Left colon (tissue), 2 donors: ENCODE measurements around the gene PDE4A. TPM values are rescaled to one million over a fixed set of nuclear protein-coding genes. Genes with fewer than 3 reads are reported as not detected.
"Not testable (repeated sequence)": the region's sequence is repeated elsewhere in the genome, so short reads cannot be mapped to it uniquely, and the experiment has no call there.

Experiments used
- ATAC-seq: fragments of 200-7000 bp; cut with Tn5 transposase; one replicate; pipeline ENCODE4 v1.9.1; 2020; ENCODE audit warnings: mild to moderate bottlenecking, moderate library complexity
- DNase-seq, 2 donors: peaks; one replicate each; pipeline ENCODE4 v3.0.0-alpha.2; 2020
- intact Hi-C, 2 donors: fragments of 100-400 bp; cut with DNase I in 1 of 2; cut with micrococcal nuclease in 1 of 2; formaldehyde crosslinking; loops; one replicate each; pipeline versions ENCODE4 v1.11.2 to v1.14.0; 2022; cut with DNase I, micrococcal nuclease
- long read RNA-seq: library from polyadenylated mRNA; unstranded; transcript quantifications from one replicate; pipeline ENCODE4 v2.0.0, GENCODE V29; 2021
- total RNA-seq, 2 donors: library from RNA; stranded (reverse); fragmentation: NEBNext Ultra II Directional; extraction: Animal tissue kit (Norgen Biotek cat#: 25700); gene quantifications; one replicate each; pipeline ENCODE4 v1.2.1, GENCODE V29; 2021
- donor health status: DM: no; HTN: no; CAD: no.
- donor health status: DM: yes; HTN: yes; CAD: no.

PDE4A gene
- 10 to 100 TPM; 13.8 to 14.3 TPM for total RNA-seq
- long read RNA-seq, partial matches to known transcripts = 2 of 8 reads
- long read RNA-seq, other reads (novel, unspliced or antisense) = 5 of 8 reads

DNA sequence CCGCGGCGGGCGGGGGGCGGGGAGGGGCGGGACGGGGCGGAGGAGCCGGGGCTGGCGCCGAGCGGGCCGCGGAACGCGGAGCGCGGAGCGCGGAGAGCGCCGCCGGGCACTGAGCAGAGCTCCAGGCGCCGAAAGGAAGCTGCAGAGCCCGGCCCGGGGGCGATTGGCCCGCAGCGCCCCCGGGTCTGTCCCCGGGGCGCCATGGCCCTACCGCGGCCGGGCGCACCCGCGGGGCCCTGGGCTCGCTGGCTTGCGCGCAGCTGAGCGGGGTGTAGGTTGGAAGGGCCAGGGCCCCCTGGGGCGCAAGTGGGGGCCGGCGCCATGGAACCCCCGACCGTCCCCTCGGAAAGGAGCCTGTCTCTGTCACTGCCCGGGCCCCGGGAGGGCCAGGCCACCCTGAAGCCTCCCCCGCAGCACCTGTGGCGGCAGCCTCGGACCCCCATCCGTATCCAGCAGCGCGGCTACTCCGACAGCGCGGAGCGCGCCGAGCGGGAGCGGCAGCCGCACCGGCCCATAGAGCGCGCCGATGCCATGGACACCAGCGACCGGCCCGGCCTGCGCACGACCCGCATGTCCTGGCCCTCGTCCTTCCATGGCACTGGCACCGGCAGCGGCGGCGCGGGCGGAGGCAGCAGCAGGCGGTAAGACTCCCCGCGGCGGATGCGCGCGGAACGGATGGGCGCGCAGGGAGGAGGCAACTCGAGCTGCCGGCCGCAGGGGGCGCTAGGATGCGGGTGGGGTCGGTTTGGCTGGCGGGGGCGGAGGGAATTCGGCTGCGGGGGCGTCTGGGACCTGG lies at the start of gene PDE4A:
Gene PDE4A (plus strand): TSS at position 95 of the 796 bp plus-strand sequence. CDS start 227 bp downstream, at position 322.
- no peak for DNase-seq
- no peak for ATAC-seq

DNA sequence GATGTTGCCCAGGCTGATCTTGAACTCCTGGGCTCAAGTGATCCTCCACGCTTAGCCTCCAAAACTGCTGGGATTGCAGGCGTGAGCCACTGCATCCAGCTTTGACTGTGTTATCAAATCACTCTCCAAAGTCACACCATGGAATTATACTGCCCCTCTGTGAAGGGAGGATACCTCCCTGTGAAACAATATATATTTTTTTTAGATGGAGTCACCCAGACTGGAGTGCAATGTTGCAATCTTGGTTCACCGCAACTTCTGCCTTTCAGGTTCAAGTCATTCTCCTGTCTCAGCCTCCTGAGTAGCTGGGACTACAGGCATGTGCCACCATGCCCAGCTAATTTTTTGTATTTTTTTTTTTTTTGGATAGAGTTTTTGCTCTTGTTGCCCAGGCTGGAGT lies 47.6 kb upstream of the PDE4A start:
- DNase-seq = no peak
- intact Hi-C loops = no loop called here
- no peak for ATAC-seq

More for the DNA sequence above, at the start of gene PDE4A:
- intact Hi-C loops = no loop called here

DNA sequence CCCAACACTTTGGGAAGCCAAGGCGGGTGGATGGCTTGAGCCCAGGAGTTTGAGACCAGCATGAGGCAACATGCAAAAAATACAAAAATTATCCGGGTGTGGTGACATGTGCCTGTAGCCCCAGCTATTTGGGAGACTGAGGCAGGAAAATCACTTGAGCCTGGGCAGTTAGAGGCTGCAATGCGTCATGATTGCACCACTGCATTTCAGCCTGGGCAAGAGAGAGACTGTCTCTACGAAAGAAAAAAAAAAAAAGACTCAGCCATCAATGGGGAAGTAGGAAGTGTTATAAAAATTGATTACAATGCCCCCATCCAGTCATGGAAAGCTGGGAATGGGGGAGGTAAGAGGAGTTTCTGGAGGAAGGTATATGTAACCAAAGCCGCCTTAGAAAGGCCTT lies 45.4 kb upstream of the PDE4A start:
- DNase-seq (no peak), ATAC-seq (no peak)
- intact Hi-C loops = no loop called here

DNA sequence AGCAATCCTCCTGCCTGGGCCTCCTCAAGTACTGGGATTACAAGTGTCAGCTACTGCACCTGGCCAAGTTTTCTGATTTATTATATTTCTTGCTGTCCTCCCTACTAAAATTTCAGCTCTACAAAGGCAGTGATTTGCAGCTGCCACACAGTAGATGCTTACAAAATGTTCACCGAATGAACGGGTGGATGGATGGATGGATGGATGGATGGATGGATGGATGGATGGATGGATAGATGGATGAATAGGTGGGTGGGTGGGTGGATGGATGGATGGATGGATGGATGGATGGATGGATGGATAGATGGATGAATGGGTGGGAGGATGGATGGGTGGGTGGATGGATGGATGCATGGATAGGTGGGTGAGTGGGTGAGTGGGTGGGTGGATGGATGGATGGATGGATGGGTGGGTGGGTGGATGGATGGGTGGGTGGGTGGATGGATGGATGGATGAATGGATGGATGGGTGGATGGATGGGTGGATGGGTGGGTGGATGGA lies 43.1 kb upstream of the PDE4A start:
- intact Hi-C loops, ATAC-seq, DNase-seq: not testable (repeated sequence)

DNA sequence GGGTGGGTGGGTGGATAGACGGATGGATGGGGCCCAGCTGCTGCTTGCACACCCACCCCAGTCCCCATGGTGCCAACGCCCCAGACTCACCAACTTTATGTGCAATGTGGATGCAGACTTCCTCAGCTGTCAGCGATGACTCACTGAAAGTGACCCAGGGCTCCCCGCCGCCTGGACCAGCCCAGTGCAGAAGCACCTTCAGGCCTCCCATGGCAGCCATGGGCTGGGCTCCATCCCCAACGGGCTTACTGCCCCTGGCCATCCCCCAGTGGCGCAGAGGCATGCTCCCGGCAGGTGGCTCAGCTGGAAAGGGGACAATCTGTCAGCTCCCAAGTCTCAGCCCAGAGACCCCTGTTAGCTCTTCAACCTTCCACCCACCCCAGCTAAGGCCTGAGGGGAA lies 42.2 kb upstream of the PDE4A start:
- DNase-seq = no peak
- intact Hi-C loops = no loop called here
- ATAC-seq = no peak

DNA sequence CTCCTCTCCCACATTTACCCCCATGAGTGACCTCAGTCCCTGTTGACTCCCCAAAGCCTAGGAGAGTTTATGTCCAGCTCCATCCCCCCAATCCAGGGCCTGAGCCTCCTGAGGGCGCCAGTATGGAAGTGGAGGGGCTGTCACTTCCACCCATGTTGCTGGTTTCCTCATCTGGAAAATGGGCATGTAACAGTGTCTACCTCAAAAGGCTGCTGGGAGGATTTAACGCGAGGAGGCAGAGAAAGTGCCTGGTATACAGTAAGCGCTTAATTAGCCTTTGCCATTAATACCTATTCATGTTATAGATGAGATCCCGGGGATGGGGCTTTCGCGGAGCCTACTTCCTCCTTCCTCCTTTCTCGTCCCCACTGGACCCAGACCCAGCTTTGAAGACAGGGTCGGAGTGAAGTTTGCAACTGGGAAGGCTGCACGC lies 40.4 kb upstream of the PDE4A start:
- ATAC-seq (peak; percentile 15), DNase-seq (no peak)
- intact Hi-C loops = no loop called here

DNA sequence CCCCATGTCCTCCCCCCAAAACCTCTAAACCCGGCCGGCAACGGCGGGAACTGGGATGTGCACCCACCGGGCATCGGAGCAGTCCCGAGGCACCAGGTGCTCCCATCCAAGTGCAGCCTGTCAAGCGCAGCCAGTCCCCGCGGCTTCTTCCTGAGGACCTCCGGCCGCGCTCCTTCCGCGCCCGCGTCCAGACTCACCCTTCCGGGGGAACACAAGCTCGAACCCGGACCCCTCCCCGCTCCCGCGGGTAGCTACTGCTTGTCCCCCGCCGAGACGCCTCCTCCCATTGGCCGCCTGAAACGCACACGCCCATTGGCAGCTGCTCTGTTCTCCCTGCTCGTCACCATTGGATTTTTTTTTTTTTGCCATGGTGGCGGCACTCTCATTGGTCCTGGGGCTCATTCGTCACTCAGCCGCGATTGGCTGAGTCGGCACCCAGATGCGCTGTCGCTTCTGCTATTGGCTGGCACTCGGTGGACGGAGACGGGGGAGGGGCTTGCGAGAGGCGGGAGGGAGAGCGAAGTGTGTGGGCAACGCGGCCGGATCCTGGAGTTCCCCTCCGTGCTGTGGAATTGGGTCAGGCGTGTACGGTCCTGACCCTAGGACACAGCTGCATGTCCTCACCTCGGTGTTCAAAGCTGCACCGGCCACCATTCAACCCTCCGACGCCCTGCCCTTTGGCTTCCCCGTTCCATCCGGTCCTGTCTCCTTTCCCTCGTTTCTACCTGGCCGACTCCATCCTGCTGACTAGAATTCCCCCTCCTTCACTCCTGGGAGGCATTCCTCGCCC lies 39.8 kb upstream of the PDE4A start, which contains the start of gene TYK2:
Gene TYK2 (minus strand): TSS at position 260 of the 790 bp plus-strand sequence. CDS start 2,166 bp downstream, outside the sequence.
- peak; percentile 95 for ATAC-seq
- peak; percentile 98 for DNase-seq
- intact Hi-C loops = no loop called here

DNA sequence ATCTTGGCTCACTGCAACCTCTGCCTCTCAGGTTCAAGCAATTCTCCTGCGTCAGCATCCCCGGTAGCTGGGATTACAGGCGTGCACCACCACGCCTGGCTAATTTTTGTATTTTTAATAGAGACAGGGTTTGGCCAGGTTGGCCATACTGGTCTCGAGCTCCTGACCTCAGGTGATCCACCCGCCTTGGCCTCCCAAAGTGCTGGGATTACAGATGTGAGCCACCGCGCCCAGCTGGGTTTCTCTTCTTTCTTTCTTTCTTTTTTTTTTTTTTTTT lies 37.2 kb upstream of the PDE4A start:
- ATAC-seq, intact Hi-C loops, DNase-seq: not testable (repeated sequence)

DNA sequence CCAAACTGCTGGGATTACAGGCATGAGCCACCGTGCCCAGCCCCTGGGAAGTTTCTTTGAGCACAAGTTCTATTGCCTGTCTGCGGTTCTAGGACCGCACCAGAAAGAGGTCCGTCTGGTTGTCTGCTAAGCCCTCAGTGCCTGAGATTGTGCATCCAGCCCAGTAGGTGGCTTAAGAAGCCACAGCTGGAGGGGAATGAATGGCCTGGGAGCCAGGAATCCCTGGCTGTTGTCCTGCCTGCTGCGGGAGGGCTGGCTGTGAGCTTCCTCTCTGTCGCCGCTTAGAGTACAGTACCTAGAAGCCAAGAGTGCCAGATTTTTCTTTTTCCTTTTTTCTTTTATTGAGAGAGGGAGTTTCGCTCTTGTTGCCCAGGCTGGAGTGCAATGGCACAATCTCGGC lies 35.8 kb upstream of the PDE4A start:
- no peak for ATAC-seq
- no peak for DNase-seq
- intact Hi-C loops = no loop called here

DNA sequence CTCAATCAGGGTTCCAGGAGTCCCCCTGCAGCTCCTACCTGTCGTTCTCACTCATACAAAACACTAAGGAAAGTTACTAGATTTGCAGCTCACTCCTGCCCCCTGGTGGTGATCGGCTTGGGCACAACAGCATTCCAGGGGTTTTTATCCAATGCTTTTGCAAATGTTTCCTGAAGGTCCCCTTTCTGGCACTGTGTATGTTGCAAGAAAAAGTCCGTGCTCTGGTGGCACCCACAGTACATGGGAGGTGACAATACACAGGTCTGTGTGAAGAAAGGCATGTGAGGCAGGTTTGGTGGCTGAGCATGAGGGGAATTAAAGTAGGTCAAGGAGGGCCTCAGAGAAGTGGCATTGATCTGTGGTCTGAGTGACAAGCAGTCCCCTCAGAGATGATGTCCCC lies 31.4 kb upstream of the PDE4A start:
- peak; percentile 77 for ATAC-seq
- intact Hi-C loops = loop anchor here (2.0 to 5.0 kb wide), 2 partner anchors 120 to 122 kb away; no protein-coding TSS in a partner anchor
- DNase-seq = peak; percentile 73 to 96

DNA sequence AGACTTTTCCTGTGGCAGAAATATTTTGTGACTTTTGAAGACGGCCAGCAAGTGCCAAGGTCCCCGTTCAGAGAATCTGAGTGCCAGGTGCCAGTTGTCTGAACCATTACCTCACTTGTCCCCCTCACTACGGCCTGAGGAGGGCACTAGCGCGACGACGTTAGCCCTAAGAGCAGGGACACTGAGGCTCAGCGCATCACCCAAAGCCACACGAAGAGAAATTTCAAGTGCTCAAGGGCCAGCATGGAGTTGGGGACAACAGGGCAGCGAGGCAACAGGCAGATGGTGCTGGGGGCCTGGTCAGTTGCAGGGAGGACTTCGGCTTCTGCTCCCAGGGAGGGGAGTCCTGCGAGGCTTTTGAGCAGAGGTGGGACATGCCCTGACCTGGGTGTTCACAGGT lies 30.5 kb upstream of the PDE4A start:
- intact Hi-C loops = loop anchor here (2.0 to 5.0 kb wide), 2 partner anchors 121 to 123 kb away; no protein-coding TSS in a partner anchor
- no peak for DNase-seq
- peak; percentile 39 for ATAC-seq

DNA sequence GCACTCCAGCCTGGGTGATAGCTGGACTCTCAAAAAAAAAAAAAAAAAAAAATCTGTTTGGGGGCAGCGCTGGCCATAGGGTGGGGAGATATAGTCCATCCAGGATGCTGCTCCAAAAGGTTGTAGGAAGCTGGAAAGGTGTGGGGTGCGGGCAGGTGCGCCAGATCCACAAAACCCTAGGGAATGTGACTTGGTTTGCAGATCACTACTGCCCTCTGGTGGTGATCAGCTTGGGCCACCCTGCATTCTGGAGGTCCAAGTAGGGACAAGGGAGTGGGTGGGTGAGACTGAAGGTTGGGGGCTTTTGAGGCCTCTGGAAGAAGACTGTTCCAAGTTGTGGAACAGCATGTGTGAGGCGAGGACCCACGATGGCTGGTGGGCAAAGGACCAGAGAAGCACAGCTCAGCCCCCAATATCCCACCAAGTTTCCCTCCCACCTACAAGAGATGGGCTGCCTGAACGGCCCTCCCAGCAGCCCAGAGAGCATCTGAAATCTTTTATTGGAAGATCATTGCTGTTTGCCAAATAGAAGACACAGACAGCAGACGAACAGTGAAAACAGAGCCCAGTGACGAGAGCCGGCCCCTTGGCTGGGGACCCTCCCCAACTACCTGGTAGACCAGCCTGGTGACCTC lies 29.6 kb upstream of the PDE4A start:
- ATAC-seq (peak; percentile 69), DNase-seq (peak in 1 of 2 donors; percentile 73)
- intact Hi-C loops = no loop called here

DNA sequence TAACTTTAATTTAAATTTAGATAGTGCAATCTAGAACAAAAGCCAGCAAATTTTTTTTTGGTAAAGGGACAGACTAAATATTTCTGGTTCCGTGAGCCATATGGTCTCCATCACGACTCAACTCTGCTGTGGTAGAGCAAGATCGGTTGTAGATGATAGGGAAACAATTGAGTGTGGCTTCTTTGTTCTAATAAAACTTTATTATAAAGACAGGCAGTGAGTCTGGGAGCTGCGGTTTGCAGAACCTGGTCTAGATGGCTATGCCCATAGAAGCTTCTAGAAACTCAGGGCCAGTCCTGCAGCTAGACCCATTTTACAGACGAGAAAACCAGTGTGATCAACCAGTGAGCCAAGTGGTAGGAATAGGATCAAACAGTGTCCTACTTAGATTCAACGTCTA lies 28.2 kb upstream of the PDE4A start:
- ATAC-seq (no peak), DNase-seq (no peak)
- intact Hi-C loops = no loop called here

DNA sequence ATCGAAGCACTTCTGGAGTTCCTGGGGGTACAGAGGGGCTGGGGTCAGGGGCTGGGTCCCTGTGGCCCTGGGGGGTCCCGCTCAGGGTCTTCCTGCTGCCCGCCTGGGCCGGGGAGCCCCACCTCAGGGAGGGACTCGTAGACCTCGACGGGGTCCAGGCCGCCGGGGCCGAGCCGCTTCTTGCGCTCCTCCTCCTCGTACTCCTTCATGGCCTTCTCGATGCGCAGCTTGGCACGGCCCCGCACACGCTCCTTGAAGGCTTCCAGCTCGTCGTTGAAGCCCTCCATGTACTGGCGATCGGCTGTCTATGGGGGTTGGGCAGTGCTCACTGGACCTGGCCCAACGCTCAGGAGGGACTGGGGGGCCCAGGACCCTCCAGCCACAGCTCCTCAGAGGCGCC lies 27.2 kb upstream of the PDE4A start:
- intact Hi-C loops = no loop called here
- DNase-seq = no peak
- ATAC-seq = no peak

DNA sequence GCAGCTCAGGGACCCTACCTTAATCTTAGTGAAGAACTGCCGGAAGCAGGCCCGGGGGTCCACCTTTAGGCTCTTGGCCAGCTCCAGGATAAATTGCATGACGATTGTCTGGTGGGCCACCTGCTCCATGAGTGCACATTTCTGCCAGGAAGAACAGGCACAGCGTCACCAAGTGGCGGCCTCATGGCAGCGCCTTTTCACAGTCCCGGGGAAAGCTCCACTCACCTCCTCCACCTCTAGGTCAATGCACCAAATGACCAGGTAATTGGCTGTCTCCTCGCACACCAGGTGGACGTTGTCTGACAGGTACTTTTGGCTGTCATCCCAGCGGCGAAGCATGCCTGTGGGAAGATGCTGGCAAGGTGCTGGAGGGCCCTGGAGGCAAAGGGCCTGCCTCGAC lies 25.3 kb upstream of the PDE4A start:
- intact Hi-C loops = no loop called here
- ATAC-seq (no peak), DNase-seq (no peak)

DNA sequence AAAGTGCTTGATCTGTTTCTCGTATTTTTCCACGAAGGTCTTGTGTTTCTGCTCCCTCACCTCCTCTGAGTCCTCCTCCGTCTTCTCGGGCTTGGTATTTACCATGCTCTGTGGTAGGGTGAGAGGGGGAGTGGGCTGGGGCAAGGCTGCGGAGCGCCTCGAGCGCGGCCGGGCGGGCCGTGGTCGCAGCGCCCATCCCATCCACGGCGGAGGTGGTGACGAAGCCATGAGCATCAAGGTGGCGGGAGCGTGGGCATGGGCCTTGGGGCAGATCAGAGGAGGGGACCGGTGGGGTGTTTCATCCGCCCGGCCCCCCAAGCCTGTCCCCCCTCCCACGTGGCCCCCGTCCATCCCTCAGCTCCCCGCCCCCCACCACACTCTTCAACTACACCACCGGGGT lies 24.9 kb upstream of the PDE4A start:
- DNase-seq = no peak
- intact Hi-C loops = no loop called here
- ATAC-seq = no peak

DNA sequence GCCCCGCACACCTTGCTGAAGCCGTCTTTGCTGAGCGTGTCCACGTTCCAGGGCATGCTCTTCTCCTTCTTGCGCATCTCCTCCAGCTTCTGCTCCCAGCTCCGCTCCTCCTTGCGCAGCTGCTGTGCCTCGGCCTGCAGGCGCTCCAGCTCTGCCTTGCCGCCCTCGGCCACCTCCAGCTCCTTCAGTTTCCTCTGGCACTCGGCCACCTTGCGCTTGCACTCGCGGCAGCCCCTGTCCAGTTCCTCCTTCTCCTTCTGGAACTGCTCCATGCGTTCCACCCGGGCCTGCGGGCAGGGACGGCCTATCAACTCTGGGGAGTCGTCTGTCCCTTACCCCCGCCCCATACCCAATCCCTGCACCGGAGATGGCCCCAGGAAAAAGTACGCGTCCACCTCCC lies 24.4 kb upstream of the PDE4A start:
- no peak for ATAC-seq
- no peak for DNase-seq
- intact Hi-C loops = no loop called here

DNA sequence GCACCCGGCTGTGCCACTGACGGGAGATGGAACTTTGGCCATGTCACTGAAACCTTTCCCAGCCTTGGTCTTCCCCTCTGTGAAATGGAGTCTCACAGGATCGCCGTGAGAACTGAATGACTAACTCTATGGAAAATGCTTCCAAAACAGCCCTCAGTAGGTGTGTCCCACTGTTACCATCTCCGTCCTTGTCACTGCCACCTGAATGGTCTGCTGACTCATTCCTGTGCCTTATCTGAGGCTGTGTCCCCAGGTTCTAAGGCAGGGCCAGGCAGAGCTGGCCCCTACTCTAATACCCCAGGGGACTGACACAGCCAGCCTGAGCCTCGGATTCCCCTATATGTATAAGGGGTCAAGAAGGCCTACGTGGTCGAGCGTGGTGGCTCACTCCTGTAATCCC lies 21.5 kb upstream of the PDE4A start:
- intact Hi-C loops = no loop called here
- DNase-seq (no peak), ATAC-seq (no peak)

DNA sequence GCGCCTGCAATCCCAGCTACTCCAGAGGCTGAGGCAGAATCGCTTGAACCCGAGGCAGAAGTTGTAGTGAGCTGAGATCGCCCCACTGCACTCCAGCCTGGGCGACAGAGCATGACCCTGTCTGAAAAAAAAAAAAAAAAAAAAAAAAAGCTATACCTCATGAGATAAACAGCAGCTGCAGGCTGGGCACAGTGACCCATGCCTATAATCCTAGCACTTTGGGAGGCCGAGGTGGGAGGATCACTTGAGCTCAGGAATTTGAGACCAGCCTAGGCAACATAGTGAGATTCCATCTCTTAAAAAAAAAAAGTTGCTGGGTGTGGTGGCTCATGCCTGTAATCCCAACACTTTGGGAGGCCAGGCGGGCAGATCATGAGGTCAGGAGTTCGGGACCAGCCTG lies 21.0 kb upstream of the PDE4A start:
- ATAC-seq, intact Hi-C loops, DNase-seq: not testable (repeated sequence)
